Effector CD8-positive, alpha-beta T cell (primary cell): Measurements from ENCODE around the gene RPS18.
"Not testable (repeated sequence)": the region's sequence is repeated elsewhere in the genome, so short reads cannot be mapped to it uniquely, and the experiment has no call there.

Experiments
- DNase-seq: peaks from one replicate; lab custom pipeline; 2025; lab: John Stamatoyannopoulos, UW

Gene RPS18

GRCh38 chr6:33272275-33273128 is 627 bp downstream of the RPS18 start:
- DNase-seq: no peak

GRCh38 chr6:33273129-33273923 is 1.5 kb downstream of the RPS18 start:
- no peak for DNase-seq

GRCh38 chr6:33273924-33274902 is 2.3 kb downstream of the RPS18 start:
- DNase-seq: no peak

GRCh38 chr6:33275795-33276580 is 4.1 kb downstream of the RPS18 start:
- DNase-seq: not testable (repeated sequence)

GRCh38 chr6:33276581-33276863 is 4.6 kb downstream of the RPS18 start:
- no peak for DNase-seq

- DNase-seq: peak; percentile 56
Measured at GRCh38 chr6:33276864-33277662, 5.2 kb downstream of the RPS18 start, which contains the start of gene B3GALT4. Gene B3GALT4 (plus strand): TSS chr6:33277123. CDS start chr6:33277420, 297 bp downstream.

GRCh38 chr6:33277663-33278391 is 6.0 kb downstream of the RPS18 start:
- DNase-seq: peak; percentile 16

- DNase-seq: no peak
Measured at GRCh38 chr6:33278392-33278741, 6.5 kb downstream of the RPS18 start.

GRCh38 chr6:33278810-33279209 is 6.9 kb downstream of the RPS18 start:
- DNase-seq: no peak

- no peak for DNase-seq
Measured at GRCh38 chr6:33279257-33279695, 7.4 kb downstream of the RPS18 start.

- DNase-seq: peak; percentile 14
Measured at GRCh38 chr6:33279971-33280511, 8.2 kb downstream of the RPS18 start.

- DNase-seq: no peak
Measured at GRCh38 chr6:33280539-33280938, 8.7 kb downstream of the RPS18 start.

- not testable (repeated sequence) for DNase-seq
Measured at GRCh38 chr6:33285214-33285613, 13.3 kb downstream of the RPS18 start.

GRCh38 chr6:33286946-33287914 is 15.4 kb downstream of the RPS18 start:
- DNase-seq: no peak

GRCh38 chr6:33288141-33288920 is 16.5 kb downstream of the RPS18 start:
- no peak for DNase-seq

- peak; percentile 69 for DNase-seq
Measured at GRCh38 chr6:33288921-33289783, 17.3 kb downstream of the RPS18 start, which contains the start of the genes PFDN6 and WDR46. Gene PFDN6 (plus strand): TSS chr6:33289601. CDS start chr6:33289857, 256 bp downstream. Gene WDR46 (minus strand): TSS chr6:33289239. CDS start chr6:33289170, 69 bp downstream.
